Epithelial cell of esophagus (primary cell): ENCODE data around the gene ANKRD33.

Source experiments
- DNase-seq: peaks from one replicate; pipeline ENCODE4 v3.0.0; 2010; ENCODE audit warnings: low read depth
- H3K4me3 ChIP-seq: 2 replicates; pipeline ENCODE4 v1.5.1; 2011; ENCODE audit warnings: mild to moderate bottlenecking, low read length, control low read depth
- TF ChIP-seq, protein P1 (sequence below): IDR thresholded peaks from 2 replicates; pipeline ENCODE4 v1.5.1; 2011; ENCODE audit warnings: low read depth, mild to moderate bottlenecking, low read length, control low read depth, inconsistent platforms; ENCODE audit not compliant: insufficient read depth; ENCODE audit errors: missing control alignments

The ANKRD33 gene

DNA sequence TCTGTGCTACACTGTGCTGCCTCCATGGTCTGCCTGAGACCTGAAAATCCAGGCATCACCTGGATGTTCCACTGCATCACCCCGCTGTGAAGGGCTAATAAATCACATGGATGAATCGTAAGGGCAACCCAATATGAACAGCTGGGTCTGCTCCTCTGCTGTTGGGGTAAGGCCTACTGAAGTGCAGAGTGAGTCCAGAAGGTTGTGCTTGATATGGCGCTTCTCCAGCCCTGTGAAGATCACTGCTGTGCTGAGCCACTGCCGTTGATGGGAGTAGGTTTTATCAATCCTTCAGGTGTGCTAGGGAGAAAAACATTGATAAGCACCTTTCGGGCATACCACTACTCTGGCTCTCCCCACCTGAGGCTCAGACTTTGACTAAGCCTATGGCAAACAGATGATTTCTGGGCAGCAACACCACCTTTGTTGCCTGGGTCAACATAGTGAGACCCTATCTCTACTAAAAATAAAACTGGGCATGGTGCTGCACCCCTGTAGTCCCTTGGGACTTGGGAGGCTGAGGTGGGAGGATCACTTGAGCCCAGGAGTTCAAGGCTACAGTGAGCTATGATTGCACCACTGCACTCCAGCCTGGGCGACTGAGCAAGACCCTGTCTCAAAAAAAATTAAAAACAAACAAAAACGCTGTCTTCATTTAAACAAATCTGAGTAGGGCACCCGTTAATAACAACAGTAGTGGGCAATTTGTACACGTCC lies 21.1 kb downstream of the ANKRD33 start:
- H3K4me3 ChIP-seq = no peak overlapping the region
- TF ChIP-seq, protein P1, sequence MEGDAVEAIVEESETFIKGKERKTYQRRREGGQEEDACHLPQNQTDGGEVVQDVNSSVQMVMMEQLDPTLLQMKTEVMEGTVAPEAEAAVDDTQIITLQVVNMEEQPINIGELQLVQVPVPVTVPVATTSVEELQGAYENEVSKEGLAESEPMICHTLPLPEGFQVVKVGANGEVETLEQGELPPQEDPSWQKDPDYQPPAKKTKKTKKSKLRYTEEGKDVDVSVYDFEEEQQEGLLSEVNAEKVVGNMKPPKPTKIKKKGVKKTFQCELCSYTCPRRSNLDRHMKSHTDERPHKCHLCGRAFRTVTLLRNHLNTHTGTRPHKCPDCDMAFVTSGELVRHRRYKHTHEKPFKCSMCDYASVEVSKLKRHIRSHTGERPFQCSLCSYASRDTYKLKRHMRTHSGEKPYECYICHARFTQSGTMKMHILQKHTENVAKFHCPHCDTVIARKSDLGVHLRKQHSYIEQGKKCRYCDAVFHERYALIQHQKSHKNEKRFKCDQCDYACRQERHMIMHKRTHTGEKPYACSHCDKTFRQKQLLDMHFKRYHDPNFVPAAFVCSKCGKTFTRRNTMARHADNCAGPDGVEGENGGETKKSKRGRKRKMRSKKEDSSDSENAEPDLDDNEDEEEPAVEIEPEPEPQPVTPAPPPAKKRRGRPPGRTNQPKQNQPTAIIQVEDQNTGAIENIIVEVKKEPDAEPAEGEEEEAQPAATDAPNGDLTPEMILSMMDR = no peak
- no peak for DNase-seq

DNA sequence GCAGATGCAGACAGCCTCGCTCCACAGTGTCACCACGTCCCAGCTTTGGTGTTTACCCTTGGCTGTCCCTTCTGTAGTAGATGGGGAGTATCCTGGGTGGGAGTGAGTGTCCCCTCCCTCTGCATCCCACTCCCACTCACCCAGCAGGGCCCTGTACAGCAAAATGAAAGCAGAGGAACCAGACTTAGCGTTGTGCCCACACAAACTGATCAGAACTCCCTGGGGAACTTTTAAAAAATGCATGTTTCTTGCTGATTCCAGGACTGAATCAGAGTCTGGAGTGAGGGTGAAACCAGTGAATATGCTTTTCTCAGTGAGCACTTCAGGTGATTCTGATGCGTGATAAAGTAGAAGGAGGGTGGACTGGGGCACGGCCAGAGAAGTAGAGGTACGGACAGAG lies 22.3 kb downstream of the ANKRD33 start:
- TF ChIP-seq, protein P1 = no peak
- H3K4me3 ChIP-seq = no peak overlapping the region
- DNase-seq = no peak

DNA sequence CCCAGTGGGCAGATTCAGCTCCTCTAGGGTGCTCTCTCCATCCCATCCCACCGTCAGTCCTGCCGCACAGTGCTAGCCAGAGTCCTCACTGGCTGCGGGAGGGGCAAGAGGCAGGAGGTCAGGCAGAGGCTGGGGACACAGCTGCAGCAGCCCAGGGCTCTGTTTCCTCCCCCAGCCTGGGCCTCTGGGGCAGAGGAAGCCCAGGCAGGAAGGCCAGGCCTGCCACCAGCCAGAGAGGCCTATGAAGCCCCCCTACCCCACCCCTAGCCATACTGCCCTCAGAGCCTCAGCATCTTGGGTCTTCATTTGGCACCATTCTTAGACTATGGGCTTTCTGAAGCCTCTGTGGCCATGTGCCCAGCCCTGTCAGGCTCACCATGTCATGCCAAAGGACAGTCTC lies 22.8 kb downstream of the ANKRD33 start:
- H3K4me3 ChIP-seq = no peak overlapping the region
- DNase-seq = no peak
- TF ChIP-seq, protein P1 = no peak

DNA sequence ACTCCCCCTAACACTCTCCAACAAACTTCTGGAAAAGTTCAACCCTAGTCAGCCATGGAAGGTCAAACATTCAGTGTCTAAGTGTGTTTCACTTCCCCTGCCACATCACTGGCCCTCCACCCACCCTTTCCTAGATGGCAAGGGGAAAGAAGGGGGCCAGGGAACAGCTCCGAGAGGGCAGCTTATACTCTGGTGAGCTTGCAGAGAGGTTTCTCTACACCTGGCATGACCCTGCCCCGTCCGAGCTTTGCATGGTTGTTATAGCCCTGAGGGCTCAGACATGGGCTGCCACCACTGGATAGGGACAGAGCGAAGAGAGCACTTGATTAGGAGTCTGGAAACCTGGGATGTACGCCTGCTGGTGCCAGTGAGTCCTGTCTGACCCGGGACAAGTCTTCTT lies 23.4 kb downstream of the ANKRD33 start:
- no peak for DNase-seq
- TF ChIP-seq, protein P1 = no peak
- no peak overlapping the region for H3K4me3 ChIP-seq

DNA sequence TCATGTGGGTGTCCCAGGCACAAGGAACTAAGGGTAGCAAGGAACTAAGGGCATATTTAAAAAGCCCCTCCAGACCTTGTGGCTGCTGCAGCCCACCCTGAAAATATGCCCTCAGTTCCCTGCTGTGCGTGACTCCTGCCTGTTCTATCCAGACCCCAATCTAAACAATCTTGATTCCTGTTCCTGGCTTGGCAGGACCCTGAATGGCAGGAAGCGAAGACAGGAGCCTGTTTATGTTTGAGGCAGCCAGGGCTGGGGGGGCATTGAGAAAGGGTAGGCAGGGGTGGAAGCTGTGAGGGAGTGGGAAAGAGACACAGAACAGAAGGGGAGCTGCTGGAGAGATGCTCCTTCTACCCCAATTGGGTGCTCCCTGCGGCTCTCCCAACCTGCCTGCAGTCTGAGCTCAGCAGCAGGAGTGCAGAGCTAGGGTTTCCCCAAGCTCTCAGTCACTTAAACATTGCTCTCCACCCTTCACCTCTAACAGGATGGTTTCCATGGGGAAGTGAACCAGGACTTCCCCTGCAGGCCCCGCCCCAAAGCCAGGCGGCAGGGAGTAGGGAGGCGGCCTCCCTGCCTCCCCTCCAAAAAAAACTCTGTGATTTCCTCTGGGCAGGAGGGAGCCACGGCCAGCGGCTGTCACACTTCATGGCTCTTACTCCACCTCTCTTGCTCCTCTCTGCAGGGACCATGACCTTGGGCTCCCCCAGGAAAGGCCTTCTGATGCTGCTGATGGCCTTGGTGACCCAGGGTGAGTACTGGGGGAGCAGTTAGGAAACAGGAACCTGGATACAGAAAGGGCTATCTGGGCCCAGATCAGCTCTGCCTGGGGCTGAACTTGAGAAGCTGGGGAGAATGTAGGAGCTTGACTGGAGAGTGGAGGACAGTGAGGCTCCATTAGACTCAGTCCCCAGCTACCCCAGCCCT lies 24.1 kb downstream of the ANKRD33 start:
- TF ChIP-seq, protein P1 = no peak
- no peak for DNase-seq

DNA sequence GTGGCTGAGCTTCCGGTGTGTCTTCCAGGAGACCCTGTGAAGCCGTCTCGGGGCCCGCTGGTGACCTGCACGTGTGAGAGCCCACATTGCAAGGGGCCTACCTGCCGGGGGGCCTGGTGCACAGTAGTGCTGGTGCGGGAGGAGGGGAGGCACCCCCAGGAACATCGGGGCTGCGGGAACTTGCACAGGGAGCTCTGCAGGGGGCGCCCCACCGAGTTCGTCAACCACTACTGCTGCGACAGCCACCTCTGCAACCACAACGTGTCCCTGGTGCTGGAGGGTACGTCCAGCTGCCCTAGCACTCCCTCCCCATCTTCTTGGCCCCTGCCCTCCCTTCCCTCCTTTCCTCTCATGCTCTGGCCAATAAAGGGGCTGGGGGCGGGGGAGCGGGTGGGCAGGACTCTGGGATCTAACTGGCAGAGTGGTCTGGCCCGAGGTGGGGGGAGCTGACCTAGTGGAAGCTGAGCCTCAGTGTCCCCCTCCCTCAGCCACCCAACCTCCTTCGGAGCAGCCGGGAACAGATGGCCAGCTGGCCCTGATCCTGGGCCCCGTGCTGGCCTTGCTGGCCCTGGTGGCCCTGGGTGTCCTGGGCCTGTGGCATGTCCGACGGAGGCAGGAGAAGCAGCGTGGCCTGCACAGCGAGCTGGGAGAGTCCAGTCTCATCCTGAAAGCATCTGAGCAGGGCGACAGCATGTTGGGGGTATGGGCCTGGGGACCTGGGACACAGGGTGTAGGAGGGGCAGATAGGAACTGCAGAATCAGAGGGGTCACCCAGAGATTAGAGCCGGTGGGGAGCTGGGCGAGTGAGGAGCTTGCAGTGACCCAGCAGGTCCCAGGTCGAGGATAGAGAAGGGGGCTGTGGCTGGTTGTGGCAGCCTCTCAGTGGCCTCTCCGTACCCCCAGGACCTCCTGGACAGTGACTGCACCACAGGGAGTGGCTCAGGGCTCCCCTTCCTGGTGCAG lies 25.4 kb downstream of the ANKRD33 start:
- no peak for DNase-seq
- TF ChIP-seq, protein P1 = no peak
- no peak overlapping the region for H3K4me3 ChIP-seq

More for the DNA sequence above, 24.1 kb downstream of the ANKRD33 start:
- no peak overlapping the region for H3K4me3 ChIP-seq
